HG02884 (cell line): ENCODE measurements around the gene NSFL1C.
A peak's percentile ranks its signal among the peaks of the same experiment; 100 is the strongest.

Experiments used
- ATAC-seq: cut with Tn5 transposase; IDR thresholded peaks from one replicate; pipeline ENCODE4 v1.9.1; 2021; ENCODE audit warnings: mild to moderate bottlenecking, moderate library complexity; ENCODE audit not compliant: unreplicated experiment

NSFL1C gene

DNA sequence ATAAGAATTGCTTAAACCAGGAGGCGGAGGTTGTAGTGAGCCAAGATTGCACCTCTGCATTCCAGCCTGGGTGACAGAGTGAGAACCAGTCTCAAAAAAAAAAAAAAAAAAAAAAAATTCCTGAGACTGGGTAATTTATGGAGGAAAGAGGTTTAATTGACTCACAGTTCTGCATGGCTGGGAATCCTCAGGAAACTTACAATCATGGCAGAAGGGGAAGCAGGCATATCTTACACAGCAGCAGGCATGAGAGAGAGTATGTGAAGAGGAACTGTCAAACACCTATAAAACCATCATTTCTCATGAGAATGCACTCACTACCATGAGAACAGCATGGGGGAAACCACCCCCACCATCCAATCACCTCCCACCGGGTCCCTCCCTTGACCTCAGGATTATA lies 72.0 kb downstream of the NSFL1C start:
- ATAC-seq = no peak

GRCh38 chr20:1393507-1393882 lies 73.2 kb downstream of the NSFL1C start:
- ATAC-seq = no peak

GRCh38 chr20:1392693-1393506 lies 73.7 kb downstream of the NSFL1C start, which contains the start of gene FKBP1A:
FKBP1A (minus strand) TSS chr20:1393054; CDS start chr20:1392998, 56 bp downstream.
- peak; percentile 72 for ATAC-seq

- ATAC-seq = peak; percentile 11
Observed at GRCh38 chr20:1392443-1392692, 74.3 kb downstream of the NSFL1C start.
